Measurements from ENCODE around the gene NT5DC2. TPM values are rescaled to one million over a fixed set of nuclear protein-coding genes. Genes with fewer than 3 reads are reported as not detected.

NT5DC2 gene
- polyA plus RNA-seq, 1 experiment: 97.9 TPM

GRCh38 chr3:52524752-52525679 is 8.6 kb downstream of the NT5DC2 start:
- H3K27ac ChIP-seq (ENCODE audit: low read depth, low read length): no peak overlapping the region
- H3K4me3 ChIP-seq (ENCODE audit: low read depth, low read length): no peak overlapping the region
- TF ChIP-seq, protein P1, sequence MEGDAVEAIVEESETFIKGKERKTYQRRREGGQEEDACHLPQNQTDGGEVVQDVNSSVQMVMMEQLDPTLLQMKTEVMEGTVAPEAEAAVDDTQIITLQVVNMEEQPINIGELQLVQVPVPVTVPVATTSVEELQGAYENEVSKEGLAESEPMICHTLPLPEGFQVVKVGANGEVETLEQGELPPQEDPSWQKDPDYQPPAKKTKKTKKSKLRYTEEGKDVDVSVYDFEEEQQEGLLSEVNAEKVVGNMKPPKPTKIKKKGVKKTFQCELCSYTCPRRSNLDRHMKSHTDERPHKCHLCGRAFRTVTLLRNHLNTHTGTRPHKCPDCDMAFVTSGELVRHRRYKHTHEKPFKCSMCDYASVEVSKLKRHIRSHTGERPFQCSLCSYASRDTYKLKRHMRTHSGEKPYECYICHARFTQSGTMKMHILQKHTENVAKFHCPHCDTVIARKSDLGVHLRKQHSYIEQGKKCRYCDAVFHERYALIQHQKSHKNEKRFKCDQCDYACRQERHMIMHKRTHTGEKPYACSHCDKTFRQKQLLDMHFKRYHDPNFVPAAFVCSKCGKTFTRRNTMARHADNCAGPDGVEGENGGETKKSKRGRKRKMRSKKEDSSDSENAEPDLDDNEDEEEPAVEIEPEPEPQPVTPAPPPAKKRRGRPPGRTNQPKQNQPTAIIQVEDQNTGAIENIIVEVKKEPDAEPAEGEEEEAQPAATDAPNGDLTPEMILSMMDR (IDR thresholded peaks at IDR 0.05; ENCODE audit: low read depth, low read length): no peak
- DNase-seq (ENCODE audit: low read depth, low spot score): no peak
- no peaks in the 10 kb centered on the region; the same call in 1 of the 2 replicates for H3K9me3 ChIP-seq (ENCODE audit: control insufficient read depth, insufficient read depth, low read length)
- CTCF ChIA-PET: no interaction called here
- H3K27me3 ChIP-seq (ENCODE audit: control insufficient read depth, insufficient read depth, low read length): no peaks in the 10 kb centered on the region
- POLR2A ChIA-PET: no interaction called here

GRCh38 chr3:52524258-52524751 is 9.4 kb downstream of the NT5DC2 start:
- DNase-seq (ENCODE audit: low read depth, low spot score): no peak
- ChIA-PET CTCF (no interaction called here), POLR2A (no interaction called here)
- H3K27ac ChIP-seq (ENCODE audit: low read depth, low read length): no peak overlapping the region
- H3K4me3 ChIP-seq (ENCODE audit: low read depth, low read length): no peak overlapping the region
- H3K27me3 ChIP-seq (ENCODE audit: control insufficient read depth, insufficient read depth, low read length): no peaks in the 10 kb centered on the region
- H3K9me3 ChIP-seq (ENCODE audit: control insufficient read depth, insufficient read depth, low read length): no peaks in the 10 kb centered on the region; the same call in 1 of the 2 replicates
- TF ChIP-seq, protein P1 (IDR thresholded peaks at IDR 0.05; ENCODE audit: low read depth, low read length): no peak

- ChIA-PET CTCF (no interaction called here), POLR2A (no interaction called here)
These were observed 10.0 kb downstream of the NT5DC2 start for GRCh38 chr3:52523386-52524257.

DNA sequence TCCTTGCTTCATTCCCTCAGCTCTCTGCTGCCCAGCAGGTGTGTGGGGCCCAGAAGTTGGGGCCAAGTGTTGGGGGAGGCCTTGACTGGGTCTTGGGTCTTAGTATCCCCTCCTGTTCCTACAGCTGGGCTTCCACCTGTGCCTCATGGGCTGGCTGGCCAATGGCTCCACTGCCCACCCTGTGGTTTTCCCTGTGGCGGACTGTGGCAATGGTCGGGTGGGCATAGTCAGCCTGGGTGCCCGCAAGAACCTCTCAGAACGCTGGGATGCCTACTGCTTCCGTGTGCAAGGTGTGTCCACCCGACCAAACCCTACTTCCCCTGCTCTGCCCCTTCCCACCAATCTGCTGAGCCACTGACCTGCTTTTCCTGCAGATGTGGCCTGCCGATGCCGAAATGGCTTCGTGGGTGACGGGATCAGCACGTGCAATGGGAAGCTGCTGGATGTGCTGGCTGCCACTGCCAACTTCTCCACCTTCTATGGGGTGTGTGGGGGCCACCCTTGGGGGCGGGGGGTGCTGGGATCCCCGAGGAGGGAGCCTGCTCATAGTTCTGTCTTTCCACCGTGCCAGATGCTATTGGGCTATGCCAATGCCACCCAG is 10.9 kb downstream of the NT5DC2 start:
- Histone ChIP-seq H3K4me3 (ENCODE audit: low read depth, low read length) (no peak overlapping the region), H3K9me3 (ENCODE audit: control insufficient read depth, insufficient read depth, low read length) (no peaks in the 10 kb centered on the region; the same call in 1 of the 2 replicates), H3K27ac (ENCODE audit: low read depth, low read length) (no peak overlapping the region), H3K27me3 (ENCODE audit: control insufficient read depth, insufficient read depth, low read length) (no peaks in the 10 kb centered on the region)
- no peak for DNase-seq (ENCODE audit: low read depth, low spot score)
- CTCF ChIA-PET: no interaction called here
- TF ChIP-seq, protein P1 (IDR thresholded peaks at IDR 0.05; ENCODE audit: low read depth, low read length): no peak
- POLR2A ChIA-PET: no interaction called here

More at GRCh38 chr3:52523386-52524257, 10.0 kb downstream of the NT5DC2 start:
- Histone ChIP-seq H3K4me3 (ENCODE audit: low read depth, low read length) (no peak overlapping the region), H3K9me3 (ENCODE audit: control insufficient read depth, insufficient read depth, low read length) (no peaks in the 10 kb centered on the region; the same call in 1 of the 2 replicates), H3K27me3 (ENCODE audit: control insufficient read depth, insufficient read depth, low read length) (no peaks in the 10 kb centered on the region), H3K27ac (ENCODE audit: low read depth, low read length) (no peak overlapping the region)
- TF ChIP-seq, protein P1 (IDR thresholded peaks at IDR 0.05; ENCODE audit: low read depth, low read length): no peak
- DNase-seq (ENCODE audit: low read depth, low spot score): no peak

Measured in AG04450 (cell line).